ENCODE data around the gene KCNMB1.

KCNMB1 gene

GRCh38 chr5:170348137-170348633 is 41.0 kb downstream of the KCNMB1 start:
- H3K4me3 Mint-ChIP-seq = no peak overlapping the region
- no peaks in the 10 kb centered on the region for H3K9me3 Mint-ChIP-seq
- H3K4me1 Mint-ChIP-seq = no peaks in the 10 kb centered on the region
- no peak overlapping the region for H3K27ac Mint-ChIP-seq
- H3K27me3 Mint-ChIP-seq = peaks cover 58% of the 10 kb centered on the region
- H3K36me3 Mint-ChIP-seq = no peaks in the 10 kb centered on the region
- no peak for ATAC-seq

- no peak overlapping the region for H3K27ac Mint-ChIP-seq
- ATAC-seq = no peak
- peaks cover 47% of the 10 kb centered on the region for H3K27me3 Mint-ChIP-seq
- H3K4me1 Mint-ChIP-seq = no peaks in the 10 kb centered on the region
- no peak overlapping the region for H3K4me3 Mint-ChIP-seq
- H3K36me3 Mint-ChIP-seq = no peaks in the 10 kb centered on the region
- H3K9me3 Mint-ChIP-seq = no peaks in the 10 kb centered on the region
Measured at GRCh38 chr5:170347022-170347567, 42.1 kb downstream of the KCNMB1 start.

GRCh38 chr5:170345971-170346370 is 43.2 kb downstream of the KCNMB1 start:
- no peaks in the 10 kb centered on the region for H3K9me3 Mint-ChIP-seq
- H3K4me1 Mint-ChIP-seq = no peaks in the 10 kb centered on the region
- no peak overlapping the region for H3K4me3 Mint-ChIP-seq
- ATAC-seq = no peak
- H3K27me3 Mint-ChIP-seq = peaks cover 39% of the 10 kb centered on the region
- H3K27ac Mint-ChIP-seq = no peak overlapping the region
- H3K36me3 Mint-ChIP-seq = no peaks in the 10 kb centered on the region

GRCh38 chr5:170343177-170343576 is 46.0 kb downstream of the KCNMB1 start:
- H3K36me3 Mint-ChIP-seq = no peaks in the 10 kb centered on the region
- no peak overlapping the region for H3K27ac Mint-ChIP-seq
- no peak for ATAC-seq
- H3K27me3 Mint-ChIP-seq = peaks cover 12% of the 10 kb centered on the region
- H3K9me3 Mint-ChIP-seq = no peaks in the 10 kb centered on the region
- H3K4me1 Mint-ChIP-seq = peaks cover 16% of the 10 kb centered on the region
- no peak overlapping the region for H3K4me3 Mint-ChIP-seq

- H3K4me3 Mint-ChIP-seq = no peak overlapping the region
- no peak for ATAC-seq
- H3K36me3 Mint-ChIP-seq = no peaks in the 10 kb centered on the region
Measured at GRCh38 chr5:170342153-170342725, 46.9 kb downstream of the KCNMB1 start.

GRCh38 chr5:170341545-170341944 is 47.6 kb downstream of the KCNMB1 start:
- ATAC-seq = no peak
- peaks cover 17% of the 10 kb centered on the region for H3K4me1 Mint-ChIP-seq
- no peak overlapping the region for H3K4me3 Mint-ChIP-seq
- H3K27ac Mint-ChIP-seq = no peak overlapping the region
- no peaks in the 10 kb centered on the region for H3K9me3 Mint-ChIP-seq
- no peaks in the 10 kb centered on the region for H3K27me3 Mint-ChIP-seq
- H3K36me3 Mint-ChIP-seq = no peaks in the 10 kb centered on the region

More at GRCh38 chr5:170342153-170342725, 46.9 kb downstream of the KCNMB1 start:
- Mint-ChIP-seq H3K9me3 (no peaks in the 10 kb centered on the region), H3K27me3 (peaks cover 2% of the 10 kb centered on the region), H3K27ac (no peak overlapping the region), H3K4me1 (peaks cover 17% of the 10 kb centered on the region)

- H3K4me1 Mint-ChIP-seq = peaks cover 27% of the 10 kb centered on the region
- H3K27me3 Mint-ChIP-seq = no peaks in the 10 kb centered on the region
- H3K27ac Mint-ChIP-seq = no peak overlapping the region
- no peaks in the 10 kb centered on the region for H3K36me3 Mint-ChIP-seq
- peak; percentile 46 for ATAC-seq
- no peak overlapping the region for H3K4me3 Mint-ChIP-seq
- no peaks in the 10 kb centered on the region for H3K9me3 Mint-ChIP-seq
Measured at GRCh38 chr5:170339780-170340167, 49.4 kb downstream of the KCNMB1 start.

- H3K36me3 Mint-ChIP-seq = no peaks in the 10 kb centered on the region
- H3K27ac Mint-ChIP-seq = no peak overlapping the region
- no peaks in the 10 kb centered on the region for H3K9me3 Mint-ChIP-seq
- ATAC-seq = peak; percentile 90
- no peak overlapping the region for H3K4me3 Mint-ChIP-seq
- peaks cover 34% of the 10 kb centered on the region for H3K4me1 Mint-ChIP-seq
- no peaks in the 10 kb centered on the region for H3K27me3 Mint-ChIP-seq
Measured at GRCh38 chr5:170338933-170339779, 50.0 kb downstream of the KCNMB1 start.

- H3K4me1 Mint-ChIP-seq = peaks cover 34% of the 10 kb centered on the region
Measured at GRCh38 chr5:170338291-170338690, 50.9 kb downstream of the KCNMB1 start.

GRCh38 chr5:170337045-170337733 is 52.0 kb downstream of the KCNMB1 start:
- ATAC-seq = no peak
- H3K9me3 Mint-ChIP-seq = no peaks in the 10 kb centered on the region
- H3K36me3 Mint-ChIP-seq = no peaks in the 10 kb centered on the region
- no peak overlapping the region for H3K4me3 Mint-ChIP-seq
- no peaks in the 10 kb centered on the region for H3K27me3 Mint-ChIP-seq
- no peak overlapping the region for H3K27ac Mint-ChIP-seq
- peaks cover 34% of the 10 kb centered on the region for H3K4me1 Mint-ChIP-seq

More at GRCh38 chr5:170338291-170338690, 50.9 kb downstream of the KCNMB1 start:
- ATAC-seq = no peak
- Mint-ChIP-seq H3K27me3 (no peaks in the 10 kb centered on the region), H3K4me3 (no peak overlapping the region), H3K27ac (no peak overlapping the region), H3K36me3 (no peaks in the 10 kb centered on the region), H3K9me3 (no peaks in the 10 kb centered on the region)

- H3K4me3 Mint-ChIP-seq = no peak overlapping the region
- no peaks in the 10 kb centered on the region for H3K27me3 Mint-ChIP-seq
- H3K9me3 Mint-ChIP-seq = no peaks in the 10 kb centered on the region
- ATAC-seq = no peak
- no peaks in the 10 kb centered on the region for H3K36me3 Mint-ChIP-seq
- peaks cover 34% of the 10 kb centered on the region for H3K4me1 Mint-ChIP-seq
- no peak overlapping the region for H3K27ac Mint-ChIP-seq
Measured at GRCh38 chr5:170336065-170336464, 53.1 kb downstream of the KCNMB1 start.

- no peak for ATAC-seq
- no peaks in the 10 kb centered on the region for H3K27me3 Mint-ChIP-seq
- H3K36me3 Mint-ChIP-seq = no peaks in the 10 kb centered on the region
- H3K4me3 Mint-ChIP-seq = no peak overlapping the region
- peaks cover 33% of the 10 kb centered on the region for H3K4me1 Mint-ChIP-seq
- no peaks in the 10 kb centered on the region for H3K9me3 Mint-ChIP-seq
- H3K27ac Mint-ChIP-seq = peak overlapping the region; percentile 51
Measured at GRCh38 chr5:170334626-170335025, 54.5 kb downstream of the KCNMB1 start.

GRCh38 chr5:170333161-170333910 is 55.8 kb downstream of the KCNMB1 start:
- no peaks in the 10 kb centered on the region for H3K27me3 Mint-ChIP-seq
- peak overlapping the region; percentile 40 for H3K27ac Mint-ChIP-seq
- no peaks in the 10 kb centered on the region for H3K36me3 Mint-ChIP-seq
- H3K4me3 Mint-ChIP-seq = no peak overlapping the region
- peaks cover 20% of the 10 kb centered on the region for H3K4me1 Mint-ChIP-seq
- peak; percentile 73 for ATAC-seq
- no peaks in the 10 kb centered on the region for H3K9me3 Mint-ChIP-seq

GRCh38 chr5:170332058-170332457 is 57.1 kb downstream of the KCNMB1 start:
- no peak for ATAC-seq
- H3K9me3 Mint-ChIP-seq = no peaks in the 10 kb centered on the region
- H3K4me3 Mint-ChIP-seq = no peak overlapping the region
- H3K27me3 Mint-ChIP-seq = no peaks in the 10 kb centered on the region
- H3K36me3 Mint-ChIP-seq = no peaks in the 10 kb centered on the region
- peaks cover 17% of the 10 kb centered on the region for H3K4me1 Mint-ChIP-seq
- no peak overlapping the region for H3K27ac Mint-ChIP-seq
